GM21786 (cell line): ENCODE results near the gene CAMKK1.

Experiments used
- ATAC-seq: cut with Tn5 transposase; IDR thresholded peaks from one replicate; pipeline ENCODE4 v1.9.1; 2021; ENCODE audit not compliant: unreplicated experiment

Gene CAMKK1

GRCh38 chr17:3814361-3814760, 78.5 kb downstream of the CAMKK1 start:
- ATAC-seq: no peak

GRCh38 chr17:3813171-3813570, 79.7 kb downstream of the CAMKK1 start:
- ATAC-seq: no peak

- ATAC-seq: no peak
These were observed 80.1 kb downstream of the CAMKK1 start for GRCh38 chr17:3812771-3813170.

DNA sequence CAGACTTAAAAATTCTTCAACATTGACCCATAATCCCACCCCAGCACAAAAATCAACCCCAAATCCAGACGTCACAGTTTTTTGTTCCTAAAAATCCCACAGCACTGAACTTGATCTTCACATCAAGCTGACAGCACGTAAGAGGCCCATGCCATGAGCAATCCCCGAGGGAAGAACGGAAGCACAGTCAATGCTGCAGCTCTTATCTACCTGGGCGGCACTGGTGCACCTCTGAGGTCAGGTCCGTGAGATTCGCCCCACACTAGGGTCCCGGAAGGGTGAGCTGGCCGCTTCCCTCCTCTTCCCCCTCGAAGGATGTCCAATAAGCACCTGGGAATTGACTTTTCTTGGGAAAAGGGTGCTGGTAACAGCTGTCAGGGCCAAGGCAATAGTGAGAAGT, 80.6 kb downstream of the CAMKK1 start:
- no peak for ATAC-seq
